GM23248 (cell line): ENCODE results near the gene XRN2.

Source experiments
- EZH2 ChIP-seq: fragments of 200-600 bp; sonication (generic); IDR thresholded peaks from 2 replicates; pipeline ENCODE4 v1.6.1; 2018; ENCODE audit warnings: antibody characterized with exemption, mild to moderate bottlenecking; ENCODE audit not compliant: insufficient read depth, poor library complexity, severe bottlenecking
- EZH2phosphoT487 ChIP-seq: fragments of 200-600 bp; sonication (generic); IDR thresholded peaks from 2 replicates; pipeline ENCODE4 v1.6.1; 2018; ENCODE audit warnings: antibody characterized with exemption, moderate library complexity, mild to moderate bottlenecking, low read depth; ENCODE audit not compliant: insufficient read depth

GRCh38 chr20:21336455-21337151, 33.5 kb downstream of the XRN2 start:
- no peak for TF ChIP-seq EZH2phosphoT487
- TF ChIP-seq EZH2 = no peak
